ENCODE results near the gene CFAP119. TPM values are rescaled to one million over a fixed set of nuclear protein-coding genes. Genes with fewer than 3 reads are reported as not detected.
"Not testable (repeated sequence)": the region's sequence is repeated elsewhere in the genome, so short reads cannot be mapped to it uniquely, and the experiment has no call there.

CFAP119 gene
- total RNA-seq, result 1 to 10 TPM; 3.1 to 4.1 TPM

DNA sequence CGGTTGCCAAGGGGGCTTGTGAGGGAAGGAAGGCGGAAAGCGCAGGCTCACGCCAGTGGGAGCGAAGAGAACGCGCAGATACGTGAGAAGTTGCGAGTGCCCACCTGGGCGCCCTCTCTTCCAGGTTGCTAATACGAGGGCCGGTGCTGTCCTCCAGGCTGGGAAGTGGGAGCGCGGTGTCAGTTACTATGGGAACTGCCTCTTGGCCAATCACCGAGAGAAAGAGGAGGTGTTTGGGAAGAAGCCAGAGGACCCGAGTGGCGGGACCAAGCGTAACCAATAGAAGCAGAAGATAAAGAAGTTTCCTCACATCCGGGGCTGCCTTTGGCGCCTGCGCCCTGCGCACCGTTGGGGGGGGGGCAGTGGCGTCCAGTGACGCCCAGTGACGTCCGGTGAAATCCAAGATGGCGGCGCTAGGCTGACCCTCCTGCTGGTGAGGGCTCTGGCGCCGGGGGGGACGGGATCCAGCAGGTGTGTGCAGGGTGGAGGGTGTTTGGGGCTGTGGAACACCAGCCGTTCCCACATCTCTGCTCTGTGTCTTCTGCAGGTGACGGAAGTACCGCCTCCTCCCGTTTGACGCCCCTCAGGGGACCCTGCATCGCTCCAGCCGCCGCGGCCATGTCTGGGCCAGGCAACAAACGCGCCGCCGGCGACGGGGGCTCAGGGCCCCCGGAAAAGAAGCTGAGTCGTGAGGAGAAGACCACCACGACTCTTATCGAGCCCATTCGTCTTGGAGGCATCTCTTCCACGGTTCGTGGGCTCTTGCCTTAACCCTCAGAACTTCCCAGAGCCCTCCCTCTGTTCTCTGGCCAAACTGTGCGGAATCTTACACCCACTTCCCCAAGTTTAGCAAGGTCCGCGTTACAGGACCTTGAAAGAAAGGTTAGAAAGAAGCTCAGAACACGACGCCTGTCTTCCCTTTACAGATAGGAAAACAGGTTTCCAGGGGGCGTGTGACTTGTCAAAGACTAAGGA, at the start of gene CFAP119, which contains the start of gene RNF40:
Gene CFAP119 (minus strand): TSS at position 135 of the 975 bp plus-strand sequence. CDS start 314 bp downstream, outside the sequence.
Gene RNF40 (plus strand): TSS at position 395 of the 975 bp plus-strand sequence. CDS start 224 bp downstream, at position 619.
- peak within 1 kb of the TSS; percentile 88 for H3K27ac Mint-ChIP-seq
- ChIA-PET CTCF (interaction anchor here (0.6 to 1.2 kb wide), 2 partner anchors 13 to 14 kb away, joined by 3 read pairs; partner anchors contain the start of gene PHKG2), POLR2A (interaction anchor here (1.0 to 4.5 kb wide), 3 partner anchors 11 to 15 kb away, joined by 3 to 28 read pairs (median 5); partner anchors contain the start of gene PHKG2)
- peak within 1 kb of the TSS; percentile 97 for H3K4me3 Mint-ChIP-seq
- DNase-seq, result peak; percentile 94
- H3K9me3 Mint-ChIP-seq, result no peaks in the 10 kb centered on the region
- H3K27me3 Mint-ChIP-seq, result no peaks in the 10 kb centered on the region
- H3K4me1 Mint-ChIP-seq, result peaks cover 29% of the 10 kb centered on the region
- H3K36me3 Mint-ChIP-seq (ENCODE audit: low read depth), result peaks cover 46% of the 10 kb centered on the region

DNA sequence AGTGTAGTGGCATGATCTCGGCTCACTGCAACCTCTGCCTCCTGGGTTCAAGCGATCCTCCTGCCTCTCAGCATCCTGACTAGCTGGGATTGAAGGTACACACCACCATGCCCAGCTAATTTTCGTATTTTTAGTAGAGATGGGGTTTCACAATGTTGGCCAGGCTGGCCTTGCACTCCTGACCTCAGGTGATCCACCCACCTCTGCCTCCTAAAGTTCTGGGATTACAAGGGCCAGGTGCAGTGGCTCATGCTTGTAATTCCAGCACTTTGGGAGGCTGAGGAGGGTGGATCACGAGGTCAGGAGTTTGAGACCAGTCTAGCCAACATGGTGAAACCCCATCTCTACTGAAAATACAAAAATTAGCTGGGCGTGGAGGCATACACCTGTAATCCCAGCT, 47.8 kb upstream of the CFAP119 start:
- H3K36me3 Mint-ChIP-seq (ENCODE audit: low read depth); DNase-seq; POLR2A ChIA-PET; CTCF ChIA-PET; H3K9me3 Mint-ChIP-seq; H3K4me3 Mint-ChIP-seq; H3K27ac Mint-ChIP-seq: not testable (repeated sequence)
- H3K4me1 Mint-ChIP-seq, result peaks cover 24% of the 10 kb centered on the region
- H3K27me3 Mint-ChIP-seq, result peaks cover 13% of the 10 kb centered on the region

DNA sequence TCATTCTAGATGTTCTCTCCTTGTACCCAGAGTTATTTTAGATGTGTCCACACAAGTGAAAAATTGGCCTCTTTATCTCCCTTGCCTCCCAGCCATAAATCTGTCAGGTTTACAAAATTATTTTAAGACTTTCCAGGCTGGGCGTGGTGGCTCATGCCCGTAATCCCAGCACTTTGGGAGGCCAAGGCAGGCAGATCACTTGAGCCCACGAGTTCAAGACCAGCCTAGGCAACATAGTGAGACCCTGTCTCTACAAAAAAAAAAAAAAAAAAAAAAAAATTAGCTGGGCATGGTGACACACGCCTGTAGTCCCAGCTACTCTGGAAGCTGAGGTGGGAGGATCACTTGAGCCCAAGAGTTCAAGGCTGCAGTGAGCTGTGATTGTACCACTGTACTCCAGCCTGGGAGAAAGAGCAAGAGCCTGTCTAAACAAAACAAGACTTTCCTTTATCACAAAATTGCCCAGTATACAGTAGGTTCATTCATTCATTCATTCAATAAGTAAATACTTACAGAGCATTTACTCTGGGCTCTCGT, 47.1 kb upstream of the CFAP119 start:
- ChIA-PET CTCF (interaction anchor here (1.3 kb wide), 1 partner anchor 11 kb away, joined by 3 read pairs; no protein-coding TSS in a partner anchor), POLR2A (interaction anchor here (1.3 kb wide), 1 partner anchor 34 kb away, joined by 3 read pairs; no protein-coding TSS in a partner anchor)
- peaks cover 13% of the 10 kb centered on the region for H3K27me3 Mint-ChIP-seq
- not testable (repeated sequence) for DNase-seq; H3K4me3 Mint-ChIP-seq; H3K9me3 Mint-ChIP-seq; H3K36me3 Mint-ChIP-seq (ENCODE audit: low read depth); H3K27ac Mint-ChIP-seq
- H3K4me1 Mint-ChIP-seq, result peaks cover 20% of the 10 kb centered on the region

GRCh38 chr16:30808146-30808545, 46.3 kb upstream of the CFAP119 start:
- no peak for DNase-seq
- Mint-ChIP-seq H3K9me3 (no peaks in the 10 kb centered on the region), H3K4me3 (no peak overlapping the region), H3K27me3 (peaks cover 13% of the 10 kb centered on the region), H3K4me1 (peaks cover 18% of the 10 kb centered on the region), H3K27ac (no peak overlapping the region), H3K36me3 (ENCODE audit: low read depth) (peaks cover 3% of the 10 kb centered on the region)
- ChIA-PET POLR2A (interaction anchor here (1.3 kb wide), 1 partner anchor 33 kb away, joined by 3 read pairs; no protein-coding TSS in a partner anchor), CTCF (interaction anchor here (0.6 to 1.3 kb wide), 2 partner anchors 11 to 93 kb away, joined by 3 read pairs; no protein-coding TSS in a partner anchor)

GRCh38 chr16:30805370-30806169, 43.7 kb upstream of the CFAP119 start:
- Mint-ChIP-seq H3K27ac (no peak overlapping the region), H3K27me3 (peaks cover 13% of the 10 kb centered on the region), H3K36me3 (ENCODE audit: low read depth) (peaks cover 3% of the 10 kb centered on the region), H3K9me3 (no peaks in the 10 kb centered on the region), H3K4me3 (peak overlapping the region; percentile 43), H3K4me1 (peaks cover 23% of the 10 kb centered on the region)
- DNase-seq, result peak; percentile 25
- ChIA-PET CTCF (interaction anchor here (0.9 to 2.5 kb wide), 4 partner anchors 9 to 136 kb away, joined by 3 to 27 read pairs (median 4); no protein-coding TSS in a partner anchor), POLR2A (interaction anchor here (1.1 to 1.9 kb wide), 2 partner anchors 9 to 40 kb away, joined by 3 to 14 read pairs; no protein-coding TSS in a partner anchor)

GRCh38 chr16:30805056-30805369, 43.2 kb upstream of the CFAP119 start:
- CTCF ChIA-PET, result interaction anchor here (0.9 to 2.5 kb wide), 4 partner anchors 9 to 137 kb away, joined by 3 to 27 read pairs (median 4); no protein-coding TSS in a partner anchor
- peak overlapping the region; percentile 43 for H3K4me3 Mint-ChIP-seq
- H3K4me1 Mint-ChIP-seq, result peaks cover 23% of the 10 kb centered on the region
- no peak overlapping the region for H3K27ac Mint-ChIP-seq
- peaks cover 14% of the 10 kb centered on the region for H3K27me3 Mint-ChIP-seq
- DNase-seq, result no peak
- H3K9me3 Mint-ChIP-seq, result no peaks in the 10 kb centered on the region
- POLR2A ChIA-PET, result interaction anchor here (1.9 kb wide), 1 partner anchor 9 kb away, joined by 14 read pairs; no protein-coding TSS in a partner anchor
- H3K36me3 Mint-ChIP-seq (ENCODE audit: low read depth), result peaks cover 3% of the 10 kb centered on the region

DNA sequence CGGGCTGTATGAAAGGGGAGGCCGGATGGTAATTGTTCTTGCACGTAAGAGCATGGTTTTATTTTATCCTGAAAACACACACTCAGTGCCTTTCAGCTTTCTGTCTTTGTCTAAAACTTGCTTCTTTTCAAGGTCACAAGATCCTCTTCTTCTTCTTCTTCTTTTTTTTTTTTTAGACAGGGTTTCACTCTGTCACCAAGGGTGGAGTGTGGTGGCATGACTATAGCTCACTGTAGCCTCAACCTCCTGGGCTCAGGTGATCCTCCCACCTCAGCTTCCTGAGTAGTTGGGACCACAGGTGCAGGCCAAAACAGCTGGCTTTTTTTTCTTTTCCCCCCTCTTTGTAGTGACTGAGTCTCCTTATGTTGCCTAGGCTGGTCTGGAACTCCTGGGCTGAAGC, 41.1 kb upstream of the CFAP119 start:
- no peak overlapping the region for H3K27ac Mint-ChIP-seq

GRCh38 chr16:30797670-30798309, 35.9 kb upstream of the CFAP119 start:
- peaks cover 1% of the 10 kb centered on the region for H3K27me3 Mint-ChIP-seq
- no peaks in the 10 kb centered on the region for H3K9me3 Mint-ChIP-seq
- no peak overlapping the region for H3K27ac Mint-ChIP-seq
- CTCF ChIA-PET, result interaction anchor here (0.8 to 1.4 kb wide), 6 partner anchors 11 to 26 kb away, joined by 3 to 8 read pairs (median 4); no protein-coding TSS in a partner anchor
- peaks cover 2% of the 10 kb centered on the region for H3K4me1 Mint-ChIP-seq
- DNase-seq, result no peak
- no peak overlapping the region for H3K4me3 Mint-ChIP-seq
- POLR2A ChIA-PET, result interaction anchor here (1.0 kb wide), 1 partner anchor 50 kb away, joined by 3 read pairs; no protein-coding TSS in a partner anchor
- H3K36me3 Mint-ChIP-seq (ENCODE audit: low read depth), result no peaks in the 10 kb centered on the region

More for the DNA sequence above, 41.1 kb upstream of the CFAP119 start:
- ChIA-PET CTCF (interaction anchor here (2.2 to 2.3 kb wide), 2 partner anchors 12 to 42 kb away, joined by 6 to 14 read pairs; no protein-coding TSS in a partner anchor), POLR2A (interaction anchor here (0.7 to 1.6 kb wide), 2 partner anchors 12 to 109 kb away, joined by 3 to 8 read pairs; no protein-coding TSS in a partner anchor)
- H3K9me3 Mint-ChIP-seq, result no peaks in the 10 kb centered on the region
- peaks cover 23% of the 10 kb centered on the region for H3K4me1 Mint-ChIP-seq
- H3K36me3 Mint-ChIP-seq (ENCODE audit: low read depth), result peaks cover 3% of the 10 kb centered on the region
- peaks cover 14% of the 10 kb centered on the region for H3K27me3 Mint-ChIP-seq
- no peak for DNase-seq
- no peak overlapping the region for H3K4me3 Mint-ChIP-seq

DNA sequence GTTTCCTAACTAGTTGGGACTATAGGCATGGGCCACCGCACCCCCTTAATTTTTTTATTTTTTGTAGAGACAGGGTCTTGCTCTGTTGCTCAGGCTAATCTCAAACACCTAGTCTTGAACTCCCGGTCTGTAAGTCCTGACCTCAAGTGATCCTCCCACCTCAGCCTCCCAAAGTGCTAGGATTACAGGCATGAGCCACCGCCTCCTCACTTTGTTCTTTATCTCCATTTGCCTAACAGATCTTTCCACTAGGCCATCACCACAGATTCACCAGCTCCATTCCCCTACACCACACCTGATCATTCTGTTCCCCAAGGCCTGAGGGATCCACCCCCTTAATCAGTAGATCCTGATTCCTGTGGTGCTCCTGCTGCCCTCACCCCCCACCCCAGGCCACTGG, 32.8 kb upstream of the CFAP119 start:
- ChIA-PET POLR2A (no interaction called here), CTCF (no interaction called here)
- no peak for DNase-seq
- no peaks in the 10 kb centered on the region for H3K4me1 Mint-ChIP-seq
- no peak overlapping the region for H3K27ac Mint-ChIP-seq
- H3K36me3 Mint-ChIP-seq (ENCODE audit: low read depth), result no peaks in the 10 kb centered on the region
- H3K9me3 Mint-ChIP-seq, result no peaks in the 10 kb centered on the region
- no peak overlapping the region for H3K4me3 Mint-ChIP-seq
- no peaks in the 10 kb centered on the region for H3K27me3 Mint-ChIP-seq

DNA sequence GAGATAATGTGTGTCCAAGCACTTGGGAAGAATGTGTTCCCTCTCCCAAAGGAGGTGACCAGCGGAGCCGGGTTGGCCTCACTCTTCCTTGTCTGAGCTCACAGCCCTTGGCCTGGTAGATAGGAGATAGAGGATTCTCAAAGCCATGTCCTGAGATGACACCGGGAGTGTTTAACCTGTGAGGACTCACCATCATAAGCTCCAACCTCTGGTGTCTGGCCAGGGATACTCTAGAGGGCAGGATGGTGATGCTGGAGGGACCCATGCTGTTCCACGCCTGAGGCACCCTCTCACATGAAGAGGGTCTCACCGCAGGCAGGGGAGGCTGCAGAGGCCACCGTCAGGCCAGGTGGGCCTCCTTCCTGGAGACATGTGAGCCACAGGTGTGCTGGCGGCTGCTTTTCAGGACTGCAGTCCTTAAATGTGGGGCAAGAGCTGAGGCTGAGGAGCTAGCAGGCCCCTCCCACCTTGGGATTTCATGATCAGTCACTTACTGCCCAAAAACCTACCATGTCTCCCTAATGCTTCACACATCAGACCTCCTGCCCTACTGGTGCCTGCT, 31.7 kb upstream of the CFAP119 start:
- H3K27ac Mint-ChIP-seq, result no peak overlapping the region
- H3K36me3 Mint-ChIP-seq (ENCODE audit: low read depth), result no peaks in the 10 kb centered on the region
- ChIA-PET CTCF (interaction anchor here (0.6 to 2.9 kb wide), 4 partner anchors 11 to 108 kb away, joined by 3 to 9 read pairs (median 4); no protein-coding TSS in a partner anchor), POLR2A (interaction anchor here (0.6 to 1.2 kb wide), 2 partner anchors 15 to 19 kb away, joined by 3 read pairs; no protein-coding TSS in a partner anchor)
- no peaks in the 10 kb centered on the region for H3K9me3 Mint-ChIP-seq
- no peaks in the 10 kb centered on the region for H3K4me1 Mint-ChIP-seq
- H3K4me3 Mint-ChIP-seq, result no peak overlapping the region
- no peaks in the 10 kb centered on the region for H3K27me3 Mint-ChIP-seq
- no peak for DNase-seq

- POLR2A ChIA-PET, result no interaction called here
- H3K27ac Mint-ChIP-seq, result no peak overlapping the region
- CTCF ChIA-PET, result no interaction called here
- DNase-seq, result no peak
- H3K9me3 Mint-ChIP-seq, result no peaks in the 10 kb centered on the region
- peak overlapping the region; percentile 69 for H3K4me3 Mint-ChIP-seq
- peaks cover 10% of the 10 kb centered on the region for H3K4me1 Mint-ChIP-seq
- H3K36me3 Mint-ChIP-seq (ENCODE audit: low read depth), result no peaks in the 10 kb centered on the region
- H3K27me3 Mint-ChIP-seq, result peaks cover 29% of the 10 kb centered on the region
Measured at GRCh38 chr16:30787613-30788378, 25.9 kb upstream of the CFAP119 start.
